Right atrium auricular region (tissue), 2 donors: ENCODE data around the gene LRIG1. TPM values are rescaled to one million over a fixed set of nuclear protein-coding genes. Genes with fewer than 3 reads are reported as not detected.

Experiments used
- DNase-seq: peaks from one replicate; pipeline ENCODE4 v3.0.0-alpha.2; 2019; ENCODE audit warnings: low spot score
- H3K27ac ChIP-seq, 2 donors: fragments of 200-600 bp; sonication (generic); 1 replicate in 1 of 2; 2 replicates in 1 of 2; pipeline ENCODE4 v1.5.1; 2016 to 2019
- H3K27me3 ChIP-seq, 2 donors: fragments of 200-600 bp; sonication (generic); one replicate each; pipeline versions ENCODE4 v1.5.1 to v1.6.0; 2017 to 2019
- H3K36me3 ChIP-seq: fragments of 200-600 bp; sonication (generic); one replicate; pipeline ENCODE4 v1.5.1; 2016
- H3K4me1 ChIP-seq, 2 donors: fragments of 200-600 bp; sonication (generic); one replicate each; pipeline versions ENCODE4 v1.5.1 to v1.6.0; 2017 to 2019
- H3K4me3 ChIP-seq, 2 donors: fragments of 200-600 bp; sonication (generic); 1 replicate in 1 of 2; 2 replicates in 1 of 2; pipeline ENCODE4 v1.5.1; 2017 to 2019; ENCODE audit warnings: mild to moderate bottlenecking in 1 of 2, moderate library complexity in 1 of 2
- H3K9me3 ChIP-seq, 2 donors: fragments of 200-600 bp; sonication (generic); one replicate each; pipeline ENCODE4 v1.5.1; 2019
- CTCF ChIP-seq, 2 donors: fragments of 200-600 bp; sonication (generic); IDR thresholded peaks; one replicate each; pipeline ENCODE4 v1.5.1; 2019; ENCODE audit warnings: antibody characterized with exemption in 2 of 2
- total RNA-seq, 2 donors: library from RNA; depleted of rRNA; stranded (reverse); fragments of >200 nt; gene quantifications; one replicate each; pipeline ENCODE4 v1.1.0, GENCODE V29; 2016

Gene LRIG1
- total RNA-seq, 2 donors from 2014 or later, result 147 to 179 TPM

GRCh38 chr3:66404197-66404596, 96.6 kb downstream of the LRIG1 start:
- H3K36me3 ChIP-seq, result peaks cover 50% of the 10 kb centered on the region
- H3K4me1 ChIP-seq, result peaks cover 0 to 65% of the 10 kb centered on the region in 2 donors
- H3K9me3 ChIP-seq, result no peaks in the 10 kb centered on the region
- no peak overlapping the region for H3K4me3 ChIP-seq
- H3K27ac ChIP-seq, result no peak overlapping the region
- TF ChIP-seq CTCF (IDR thresholded peaks at IDR 0.05), result no peak
- no peaks in the 10 kb centered on the region for H3K27me3 ChIP-seq
- no peak for DNase-seq

- no peaks in the 10 kb centered on the region for H3K27me3 ChIP-seq
- peaks cover 0 to 57% of the 10 kb centered on the region in 2 donors for H3K4me1 ChIP-seq
- no peak overlapping the region for H3K27ac ChIP-seq
- TF ChIP-seq CTCF (IDR thresholded peaks at IDR 0.05), result no peak
- H3K36me3 ChIP-seq, result peaks cover 45% of the 10 kb centered on the region
- no peak for DNase-seq
- no peaks in the 10 kb centered on the region for H3K9me3 ChIP-seq
- H3K4me3 ChIP-seq, result no peak overlapping the region
These were observed 97.4 kb downstream of the LRIG1 start for GRCh38 chr3:66403323-66403990.

- Histone ChIP-seq H3K4me1 (peaks cover 0 to 50% of the 10 kb centered on the region in 2 donors), H3K9me3 (no peaks in the 10 kb centered on the region), H3K36me3 (peaks cover 45% of the 10 kb centered on the region), H3K27ac (no peak overlapping the region), H3K4me3 (no peak overlapping the region), H3K27me3 (no peaks in the 10 kb centered on the region)
- no peak for DNase-seq
- TF ChIP-seq CTCF (IDR thresholded peaks at IDR 0.05), result no peak
These were observed 98.1 kb downstream of the LRIG1 start for GRCh38 chr3:66402596-66403290.

- Histone ChIP-seq H3K27ac (no peak overlapping the region), H3K4me3 (no peak overlapping the region), H3K9me3 (no peaks in the 10 kb centered on the region), H3K4me1 (peaks cover 0 to 41% of the 10 kb centered on the region in 2 donors), H3K36me3 (peaks cover 49% of the 10 kb centered on the region), H3K27me3 (no peaks in the 10 kb centered on the region)
- no peak for TF ChIP-seq CTCF (IDR thresholded peaks at IDR 0.05)
- DNase-seq, result no peak
These were observed 98.9 kb downstream of the LRIG1 start for GRCh38 chr3:66401675-66402491.

- no peak overlapping the region for H3K27ac ChIP-seq
- H3K4me3 ChIP-seq, result no peak overlapping the region
- H3K27me3 ChIP-seq, result no peaks in the 10 kb centered on the region
- H3K36me3 ChIP-seq, result peaks cover 50% of the 10 kb centered on the region
- DNase-seq, result no peak
- no peak for TF ChIP-seq CTCF (IDR thresholded peaks at IDR 0.05)
- H3K4me1 ChIP-seq, result peaks cover 0 to 34% of the 10 kb centered on the region in 2 donors
- no peaks in the 10 kb centered on the region for H3K9me3 ChIP-seq
These were observed 99.7 kb downstream of the LRIG1 start for GRCh38 chr3:66401157-66401550.
